K562 (cell line): ENCODE results near the gene HSD3B2.

Experiments used
- CHD2 ChIP-seq: IDR thresholded peaks from 2 replicates; pipeline ENCODE4 v1.6.1; 2011; ENCODE audit warnings: low read depth, low read length
- EZH2 ChIP-seq: IDR thresholded peaks from 2 replicates; pipeline ENCODE4 v1.6.1; 2012; ENCODE audit warnings: low read depth, mild to moderate bottlenecking, inconsistent platforms, low read length, borderline replicate concordance
- FOSL1 ChIP-seq: fragments of 200-800 bp; sonication (Bioruptor generic); conservative IDR thresholded peaks from 2 replicates; pipeline ENCODE4 v1.6.1; 2016; ENCODE audit warnings: missing genetic modification characterization, missing compliant biosample characterization
- HCFC1 ChIP-seq: IDR thresholded peaks from 2 replicates; pipeline ENCODE4 v1.6.1; 2012; ENCODE audit warnings: low read depth, low read length, improper control_type of control experiment
- POLR2AphosphoS5 ChIP-seq: IDR thresholded peaks from 2 replicates; pipeline ENCODE4 v1.6.1; 2011; ENCODE audit warnings: mild to moderate bottlenecking, low read depth, low read length, moderate library complexity; ENCODE audit not compliant: control insufficient read depth, insufficient read depth
- SETDB1 ChIP-seq: IDR thresholded peaks from one replicate; pipeline ENCODE4 v1.6.1; 2012; ENCODE audit warnings: low read length, control low read depth, inconsistent platforms
- TARDBP ChIP-seq: fragments of 450-650 bp; IDR thresholded peaks from 2 replicates; pipeline ENCODE4 v1.6.1; 2016
- TF ChIP-seq, protein P1 (sequence below), 3 experiments: IDR thresholded peaks in 2 of 3; conservative IDR thresholded peaks in 1 of 3; 2 replicates each; pipeline ENCODE4 v1.5.1; 2011 to 2012; ENCODE audit warnings: low read length in 3 of 3, mild to moderate bottlenecking in 3 of 3, control low read depth in 2 of 3, improper control_type of control experiment in 1 of 3, inconsistent platforms in 1 of 3, low read depth in 1 of 3, mixed read lengths in 1 of 3, moderate library complexity in 1 of 3; ENCODE audit not compliant: insufficient read depth in 2 of 3
- TF ChIP-seq, protein P2 (sequence below): sonication (generic); formaldehyde crosslinking; IDR thresholded peaks from 2 replicates; pipeline ENCODE4 v1.8.1; 2023; ENCODE audit warnings: mild to moderate bottlenecking, missing genetic modification reagents
- TF ChIP-seq, protein P3 (sequence below): IDR thresholded peaks from 3 replicates; pipeline ENCODE4 v1.6.1; 2011; ENCODE audit warnings: borderline replicate concordance, mild to moderate bottlenecking; ENCODE audit not compliant: insufficient read length, insufficient read depth
- TF ChIP-seq, protein P4 (sequence below): fragments of 250-450 bp; sonication (Bioruptor Pico); IDR thresholded peaks from 2 replicates; pipeline ENCODE4 v1.8.0; 2022; ENCODE audit warnings: moderate library complexity, mild to moderate bottlenecking, inconsistent platforms
- TF ChIP-seq, protein P5 (sequence below), 2 experiments: fragments of 450-650 bp; formaldehyde crosslinking in 1 of 2; IDR thresholded peaks; 2 replicates each; pipeline versions ENCODE4 v1.4.0 to v1.6.1; 2014 to 2020; ENCODE audit warnings: mild to moderate bottlenecking in 2 of 2, borderline replicate concordance in 1 of 2, low read depth in 1 of 2

DNA sequence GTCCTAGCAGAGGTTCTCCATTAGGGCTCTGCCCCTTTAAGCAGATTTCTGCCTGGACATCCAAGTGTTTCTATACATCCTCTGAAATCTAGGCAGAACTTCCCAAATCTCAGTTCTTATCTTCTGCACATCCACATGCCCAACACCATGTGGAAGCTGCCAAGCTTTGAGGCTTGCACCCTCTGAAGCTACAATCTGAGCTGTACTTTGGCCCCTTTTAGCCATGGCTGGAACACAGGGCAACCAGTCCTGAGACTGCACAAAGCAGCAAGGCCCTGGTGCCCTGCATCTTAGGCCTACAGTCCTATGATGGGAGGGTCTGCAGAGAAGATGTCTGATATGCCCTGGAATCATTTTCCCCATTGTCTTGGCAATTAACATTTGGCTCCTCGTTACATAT is 38.4 kb upstream of the HSD3B2 start:
- TF ChIP-seq, protein P1, sequence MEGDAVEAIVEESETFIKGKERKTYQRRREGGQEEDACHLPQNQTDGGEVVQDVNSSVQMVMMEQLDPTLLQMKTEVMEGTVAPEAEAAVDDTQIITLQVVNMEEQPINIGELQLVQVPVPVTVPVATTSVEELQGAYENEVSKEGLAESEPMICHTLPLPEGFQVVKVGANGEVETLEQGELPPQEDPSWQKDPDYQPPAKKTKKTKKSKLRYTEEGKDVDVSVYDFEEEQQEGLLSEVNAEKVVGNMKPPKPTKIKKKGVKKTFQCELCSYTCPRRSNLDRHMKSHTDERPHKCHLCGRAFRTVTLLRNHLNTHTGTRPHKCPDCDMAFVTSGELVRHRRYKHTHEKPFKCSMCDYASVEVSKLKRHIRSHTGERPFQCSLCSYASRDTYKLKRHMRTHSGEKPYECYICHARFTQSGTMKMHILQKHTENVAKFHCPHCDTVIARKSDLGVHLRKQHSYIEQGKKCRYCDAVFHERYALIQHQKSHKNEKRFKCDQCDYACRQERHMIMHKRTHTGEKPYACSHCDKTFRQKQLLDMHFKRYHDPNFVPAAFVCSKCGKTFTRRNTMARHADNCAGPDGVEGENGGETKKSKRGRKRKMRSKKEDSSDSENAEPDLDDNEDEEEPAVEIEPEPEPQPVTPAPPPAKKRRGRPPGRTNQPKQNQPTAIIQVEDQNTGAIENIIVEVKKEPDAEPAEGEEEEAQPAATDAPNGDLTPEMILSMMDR (IDR thresholded peaks at IDR 0.05 in 2 of 3, conservative IDR thresholded peaks at IDR 0.05 in 1 of 3; ENCODE audit: insufficient read depth in 2 of 3, low read depth in 1 of 3, low read length in 3 of 3) = no peak
- TF ChIP-seq EZH2 = no peak
- TF ChIP-seq, protein P2, sequence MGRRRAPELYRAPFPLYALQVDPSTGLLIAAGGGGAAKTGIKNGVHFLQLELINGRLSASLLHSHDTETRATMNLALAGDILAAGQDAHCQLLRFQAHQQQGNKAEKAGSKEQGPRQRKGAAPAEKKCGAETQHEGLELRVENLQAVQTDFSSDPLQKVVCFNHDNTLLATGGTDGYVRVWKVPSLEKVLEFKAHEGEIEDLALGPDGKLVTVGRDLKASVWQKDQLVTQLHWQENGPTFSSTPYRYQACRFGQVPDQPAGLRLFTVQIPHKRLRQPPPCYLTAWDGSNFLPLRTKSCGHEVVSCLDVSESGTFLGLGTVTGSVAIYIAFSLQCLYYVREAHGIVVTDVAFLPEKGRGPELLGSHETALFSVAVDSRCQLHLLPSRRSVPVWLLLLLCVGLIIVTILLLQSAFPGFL = no peak
- TF ChIP-seq, protein P3, sequence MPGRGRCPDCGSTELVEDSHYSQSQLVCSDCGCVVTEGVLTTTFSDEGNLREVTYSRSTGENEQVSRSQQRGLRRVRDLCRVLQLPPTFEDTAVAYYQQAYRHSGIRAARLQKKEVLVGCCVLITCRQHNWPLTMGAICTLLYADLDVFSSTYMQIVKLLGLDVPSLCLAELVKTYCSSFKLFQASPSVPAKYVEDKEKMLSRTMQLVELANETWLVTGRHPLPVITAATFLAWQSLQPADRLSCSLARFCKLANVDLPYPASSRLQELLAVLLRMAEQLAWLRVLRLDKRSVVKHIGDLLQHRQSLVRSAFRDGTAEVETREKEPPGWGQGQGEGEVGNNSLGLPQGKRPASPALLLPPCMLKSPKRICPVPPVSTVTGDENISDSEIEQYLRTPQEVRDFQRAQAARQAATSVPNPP = no peak
- TF ChIP-seq, protein P4, sequence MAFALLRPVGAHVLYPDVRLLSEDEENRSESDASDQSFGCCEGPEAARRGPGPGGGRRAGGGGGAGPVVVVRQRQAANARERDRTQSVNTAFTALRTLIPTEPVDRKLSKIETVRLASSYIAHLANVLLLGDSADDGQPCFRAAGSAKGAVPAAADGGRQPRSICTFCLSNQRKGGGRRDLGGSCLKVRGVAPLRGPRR = no peak
- TF ChIP-seq FOSL1 (tag) = no peak
- TF ChIP-seq SETDB1 = no peak
- TF ChIP-seq, protein P5, sequence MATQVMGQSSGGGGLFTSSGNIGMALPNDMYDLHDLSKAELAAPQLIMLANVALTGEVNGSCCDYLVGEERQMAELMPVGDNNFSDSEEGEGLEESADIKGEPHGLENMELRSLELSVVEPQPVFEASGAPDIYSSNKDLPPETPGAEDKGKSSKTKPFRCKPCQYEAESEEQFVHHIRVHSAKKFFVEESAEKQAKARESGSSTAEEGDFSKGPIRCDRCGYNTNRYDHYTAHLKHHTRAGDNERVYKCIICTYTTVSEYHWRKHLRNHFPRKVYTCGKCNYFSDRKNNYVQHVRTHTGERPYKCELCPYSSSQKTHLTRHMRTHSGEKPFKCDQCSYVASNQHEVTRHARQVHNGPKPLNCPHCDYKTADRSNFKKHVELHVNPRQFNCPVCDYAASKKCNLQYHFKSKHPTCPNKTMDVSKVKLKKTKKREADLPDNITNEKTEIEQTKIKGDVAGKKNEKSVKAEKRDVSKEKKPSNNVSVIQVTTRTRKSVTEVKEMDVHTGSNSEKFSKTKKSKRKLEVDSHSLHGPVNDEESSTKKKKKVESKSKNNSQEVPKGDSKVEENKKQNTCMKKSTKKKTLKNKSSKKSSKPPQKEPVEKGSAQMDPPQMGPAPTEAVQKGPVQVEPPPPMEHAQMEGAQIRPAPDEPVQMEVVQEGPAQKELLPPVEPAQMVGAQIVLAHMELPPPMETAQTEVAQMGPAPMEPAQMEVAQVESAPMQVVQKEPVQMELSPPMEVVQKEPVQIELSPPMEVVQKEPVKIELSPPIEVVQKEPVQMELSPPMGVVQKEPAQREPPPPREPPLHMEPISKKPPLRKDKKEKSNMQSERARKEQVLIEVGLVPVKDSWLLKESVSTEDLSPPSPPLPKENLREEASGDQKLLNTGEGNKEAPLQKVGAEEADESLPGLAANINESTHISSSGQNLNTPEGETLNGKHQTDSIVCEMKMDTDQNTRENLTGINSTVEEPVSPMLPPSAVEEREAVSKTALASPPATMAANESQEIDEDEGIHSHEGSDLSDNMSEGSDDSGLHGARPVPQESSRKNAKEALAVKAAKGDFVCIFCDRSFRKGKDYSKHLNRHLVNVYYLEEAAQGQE (IDR thresholded peaks at IDR 0.05; ENCODE audit: borderline replicate concordance) = no peak
- TF ChIP-seq, protein P5 (CRISPR knock-in tag; IDR thresholded peaks at IDR 0.05; ENCODE audit: low read depth) = no peak
- TF ChIP-seq TARDBP = no peak
- no peak for TF ChIP-seq CHD2
- TF ChIP-seq POLR2AphosphoS5 = no peak
- TF ChIP-seq HCFC1 = no peak
